Erythroblast (primary cell): ENCODE measurements around the gene MRPL1.

Experiments
- GATA1 ChIP-seq: IDR thresholded peaks from 2 replicates; pipeline ENCODE4 v1.6.1; 2011; ENCODE audit warnings: low read depth, mild to moderate bottlenecking, control low read depth, low read length, moderate library complexity
- POLR2A ChIP-seq: IDR thresholded peaks from 2 replicates; pipeline ENCODE4 v1.6.1; 2011; ENCODE audit warnings: mild to moderate bottlenecking, low read length

GRCh38 chr4:77910676-77911075, 48.0 kb downstream of the MRPL1 start:
- TF ChIP-seq POLR2A, result no peak
- TF ChIP-seq GATA1, result no peak
